Hair follicle dermal papilla cell (primary cell): ENCODE data around the gene HOXB2. TPM values are rescaled to one million over a fixed set of nuclear protein-coding genes. Genes with fewer than 3 reads are reported as not detected.

ENCODE experiments used
- total RNA-seq: library from RNA; depleted of rRNA; stranded (reverse); fragments of >200 nt; gene quantifications from 2 replicates; pipeline ENCODE4 v1.2.3, GENCODE V29; 2012

HOXB2 gene
- total RNA-seq: 9.6 and 11.2 TPM in 2 replicates

GRCh38 chr17:48545022-48545375 is at the start of gene HOXB2:
HOXB2 (minus strand) TSS chr17:48545109; CDS start chr17:48544911, 198 bp downstream.

GRCh38 chr17:48593126-48593829 is 48.4 kb upstream of the HOXB2 start, which contains the start of gene HOXB5:
HOXB5 (minus strand) TSS chr17:48593779; CDS start chr17:48593682, 97 bp downstream.

GRCh38 chr17:48589831-48590606 is 45.1 kb upstream of the HOXB2 start, which contains the start of gene HOXB3:
HOXB3 (minus strand) TSS chr17:48590241; CDS start chr17:48552474, 37,767 bp downstream.

DNA sequence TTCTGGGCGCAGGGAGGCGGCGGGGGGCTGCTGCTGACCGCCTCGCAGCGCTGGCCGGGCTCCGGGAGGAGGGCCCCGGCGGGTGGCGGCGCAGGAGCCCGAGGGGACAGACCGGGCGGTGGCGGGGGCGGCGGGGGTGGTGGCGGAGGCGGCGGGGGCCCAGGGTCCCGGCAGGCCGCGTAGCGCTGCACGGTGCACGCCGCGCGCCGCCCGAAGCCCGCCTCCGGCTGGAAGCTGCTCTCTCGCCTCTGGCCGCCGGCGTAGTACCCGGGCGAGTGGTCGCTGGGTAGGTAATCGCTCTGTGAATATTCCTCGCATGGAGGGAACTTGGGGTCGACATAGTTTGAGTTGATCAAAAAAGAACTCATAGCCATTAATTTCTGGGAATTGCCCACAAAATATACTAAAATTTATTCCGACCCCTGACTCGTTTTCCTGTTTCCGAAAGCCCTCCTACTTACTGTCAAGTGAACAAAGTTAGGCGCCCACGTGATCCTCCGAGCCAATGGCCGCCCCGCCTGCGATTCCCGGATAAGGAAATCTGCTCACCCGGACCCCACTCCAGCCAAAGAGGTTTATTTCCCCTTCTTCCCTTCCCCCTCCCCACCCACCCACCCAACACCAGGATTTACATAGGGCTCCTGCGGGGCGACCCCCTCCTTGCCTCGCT is 33.2 kb upstream of the HOXB2 start, which contains the start of gene HOXB4:
Gene HOXB4, minus strand, starts transcription at position 405 of the 670 bp plus-strand sequence. Its CDS starts 31 bp downstream, at position 374.

DNA sequence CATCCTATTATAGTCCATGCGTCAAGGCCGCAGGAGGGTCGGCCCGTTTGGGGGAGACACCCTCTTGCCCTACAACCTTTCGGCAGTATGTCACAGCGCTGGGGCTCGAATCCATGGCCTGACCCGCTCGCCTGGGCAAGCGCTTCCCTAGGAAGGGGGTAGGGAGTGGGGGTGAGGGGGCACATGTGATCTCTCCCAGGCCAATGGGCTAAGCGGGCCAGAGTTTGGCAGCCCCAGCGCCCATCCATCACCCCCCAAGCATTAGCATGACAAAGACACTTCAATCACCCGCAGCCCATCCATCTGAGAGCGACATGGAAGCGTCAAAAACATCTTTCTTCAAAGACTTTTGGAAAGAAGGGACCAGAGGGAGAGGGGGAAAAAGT is 14.0 kb downstream of the HOXB2 start, which contains the start of gene HOXB1:
Gene HOXB1, minus strand, starts transcription at position 125 of the 386 bp plus-strand sequence. Its CDS starts 107 bp downstream, at position 18.

Other genes starting within 250 kb of the HOXB2 start
- not detected in 2 replicates for gene SKAP1, start 114.9 kb downstream of the HOXB2 start, total RNA-seq
- gene HOXB1, start 14.1 kb downstream of the HOXB2 start, total RNA-seq: not detected in 2 replicates
- gene HOXB4, start 33.2 kb upstream of the HOXB2 start, total RNA-seq: 1.3 and 2.1 TPM in 2 replicates
- 11.0 and 13.0 TPM in 2 replicates for gene HOXB3, start 45.1 kb upstream of the HOXB2 start, total RNA-seq
- 0.73 TPM in 1 of 2 replicates, not detected in the other for gene HOXB5, start 48.7 kb upstream of the HOXB2 start, total RNA-seq
- 2.3 and 3.9 TPM in 2 replicates for gene HOXB6, start 59.9 kb upstream of the HOXB2 start, total RNA-seq
- 1.6 and 3.5 TPM in 2 replicates for gene HOXB7, start 65.9 kb upstream of the HOXB2 start, total RNA-seq
- gene HOXB8, start 70.2 kb upstream of the HOXB2 start, total RNA-seq: not detected in 2 replicates
- not detected in 2 replicates for gene HOXB9, start 81.2 kb upstream of the HOXB2 start, total RNA-seq
- not detected in 2 replicates for gene PRAC1, start 177.4 kb upstream of the HOXB2 start, total RNA-seq
- gene PRAC2, start 178.1 kb upstream of the HOXB2 start, total RNA-seq: not detected in 2 replicates
- not detected in 2 replicates for gene HOXB13, start 183.6 kb upstream of the HOXB2 start, total RNA-seq